B cell (primary cell): ENCODE results near the gene CASTOR1. TPM values are rescaled to one million over a fixed set of nuclear protein-coding genes. Genes with fewer than 3 reads are reported as not detected.

ENCODE experiments used
- ATAC-seq: fragments of 200-7000 bp; cut with Tn5 transposase; one replicate; pipeline ENCODE4 v1.10.0; 2021; ENCODE audit warnings: low read depth, mild to moderate bottlenecking, moderate number of reproducible peaks, moderate library complexity
- CTCF ChIA-PET: fragments of 350-600 bp; sonication (Branson Sonifier 250); formaldehyde crosslinking; loops from one replicate; lab custom pipeline; 2021; ENCODE audit warnings: antibody characterized with exemption, inconsistent platforms; lab: Charles Lee
- POLR2A ChIA-PET: fragments of 350-600 bp; sonication (Branson Sonifier 250); formaldehyde crosslinking; loops from one replicate; lab custom pipeline; 2021; ENCODE audit warnings: antibody characterized with exemption; lab: Charles Lee
- DNase-seq: peaks from one replicate; pipeline ENCODE4 v3.0.0; 2013
- H2AFZ ChIP-seq: 2 replicates; pipeline ENCODE4 v1.6.1; 2012; ENCODE audit warnings: mild to moderate bottlenecking, low read depth, low read length; ENCODE audit not compliant: insufficient read depth, poor library complexity, severe bottlenecking
- H3K27ac ChIP-seq, 2 donors: 1 replicate in 1 of 2; 2 replicates in 1 of 2; pipeline ENCODE4 v1.5.1; 2012 to 2013; ENCODE audit warnings: low read length in 2 of 2, mild to moderate bottlenecking in 2 of 2, moderate library complexity in 1 of 2
- H3K27me3 ChIP-seq, 4 experiments: fragments of 200-600 bp in 1 of 4; sonication (generic) in 1 of 4; replicated peaks in 1 of 4; 1 replicate in 2 of 4; 2 replicates in 2 of 4; pipeline versions ENCODE4 v1.6.1 to v1.7.0; 2013 to 2016; ENCODE audit warnings: low read length in 3 of 4, mild to moderate bottlenecking in 2 of 4, mixed read lengths in 1 of 4, moderate library complexity in 1 of 4; ENCODE audit not compliant: insufficient read depth in 4 of 4, control insufficient read depth in 3 of 4; ENCODE audit errors: control extremely low read depth in 1 of 4
- H3K36me3 ChIP-seq, 2 experiments: replicated peaks in 1 of 2; 1 replicate in 1 of 2; 2 replicates in 1 of 2; pipeline versions ENCODE4 v1.6.1 to v1.7.1; 2013; ENCODE audit warnings: low read length in 1 of 2; ENCODE audit not compliant: insufficient read depth in 2 of 2, control insufficient read depth in 1 of 2; ENCODE audit errors: control extremely low read depth in 1 of 2, extremely low read depth in 1 of 2
- H3K4me1 ChIP-seq, 2 donors: fragments of 200-600 bp in 1 of 2; sonication (generic) in 1 of 2; 1 replicate in 1 of 2; 2 replicates in 1 of 2; pipeline versions ENCODE4 v1.5.1 to v1.6.1; 2013 to 2017; ENCODE audit warnings: low read length in 2 of 2; ENCODE audit not compliant: control insufficient read depth in 2 of 2, insufficient read depth in 2 of 2
- H3K4me2 ChIP-seq: replicated peaks from 2 replicates; pipeline ENCODE3; 2012; ENCODE audit warnings: mild to moderate bottlenecking, low read depth, low read length; ENCODE audit not compliant: poor library complexity, severe bottlenecking
- H3K4me3 ChIP-seq, 5 experiments: fragments of 200-600 bp in 1 of 5; sonication (generic) in 1 of 5; 1 replicate in 3 of 5; 2 replicates in 2 of 5; pipeline versions ENCODE4 v1.5.1 to v1.7.0; 2011 to 2016; ENCODE audit warnings: low read length in 4 of 5, mild to moderate bottlenecking in 4 of 5, low read depth in 2 of 5, control low read depth in 1 of 5, moderate library complexity in 1 of 5; ENCODE audit not compliant: insufficient read depth in 1 of 5; ENCODE audit errors: control extremely low read depth in 1 of 5, extremely low read depth in 1 of 5
- H3K79me2 ChIP-seq: fragments of 200-600 bp; sonication (generic); one replicate; pipeline ENCODE4 v1.6.0; 2016; ENCODE audit warnings: low read length; ENCODE audit not compliant: control insufficient read depth, insufficient read depth
- H3K9ac ChIP-seq: fragments of 200-600 bp; sonication (generic); 2 replicates; pipeline ENCODE4 v1.6.1; 2017; ENCODE audit warnings: mild to moderate bottlenecking, low read length, moderate library complexity
- H3K9me3 ChIP-seq, 3 donors: one replicate each; pipeline versions ENCODE4 v1.6.1 to v1.7.1; 2013; ENCODE audit warnings: low read length in 2 of 3; ENCODE audit not compliant: control insufficient read depth in 2 of 3, insufficient read depth in 1 of 3; ENCODE audit errors: control extremely low read depth in 1 of 3
- H4K20me1 ChIP-seq: 2 replicates; pipeline ENCODE4 v1.6.0; 2012; ENCODE audit warnings: mild to moderate bottlenecking, low read length; ENCODE audit not compliant: insufficient read depth, control insufficient read depth, poor library complexity, severe bottlenecking
- H3K27ac Mint-ChIP-seq: one replicate; pipeline ENCODE4 v1.8.0; 2021; ENCODE audit warnings: mixed read lengths
- H3K27me3 Mint-ChIP-seq: one replicate; pipeline ENCODE4 v1.8.0; 2021; ENCODE audit warnings: mixed read lengths
- H3K4me1 Mint-ChIP-seq: one replicate; pipeline ENCODE4 v1.8.0; 2021; ENCODE audit warnings: mixed read lengths
- H3K4me3 Mint-ChIP-seq: one replicate; pipeline ENCODE4 v1.8.0; 2021; ENCODE audit warnings: mixed read lengths
- H3K9me3 Mint-ChIP-seq: one replicate; pipeline ENCODE4 v1.8.0; 2022; ENCODE audit warnings: mixed read lengths; ENCODE audit not compliant: insufficient read depth
- EZH2 ChIP-seq: IDR thresholded peaks from 2 replicates; pipeline ENCODE4 v1.6.1; 2012; ENCODE audit warnings: borderline replicate concordance, low read depth, mild to moderate bottlenecking, moderate library complexity, low read length; ENCODE audit not compliant: insufficient read depth, poor library complexity, severe bottlenecking
- WGBS: methylation state at CpG from one replicate; pipeline ENCODE4 v1.1.5; 2013; ENCODE audit warnings: missing lambda C conversion rate; ENCODE audit not compliant: insufficient coverage; 5-methylcytosine and 5-hydroxymethylcytosine counted together
- intact Hi-C: fragments of 100-400 bp; cut with micrococcal nuclease; formaldehyde crosslinking; loops from one replicate; pipeline ENCODE4 v1.10.0; 2022
- polyA plus RNA-seq: library from polyadenylated mRNA; depleted of rRNA; stranded (reverse); fragments of >200 nt; gene quantifications from 2 replicates; pipeline ENCODE4 v1.2.3, GENCODE V29; 2012
- total RNA-seq, 2 donors: library from RNA; stranded (reverse); fragments of 120-200 nt in 1 of 2; gene quantifications; 1 replicate in 1 of 2; 2 replicates in 1 of 2; pipeline versions ENCODE4 v1.2.3 to v1.2.4, GENCODE V29; 2013 to 2022
- TF ChIP-seq, protein P1 (sequence below): fragments of 200-600 bp; IDR thresholded peaks from one replicate; pipeline ENCODE4 v1.8.0; 2022; ENCODE audit warnings: antibody characterized with exemption, mild to moderate bottlenecking

Gene CASTOR1
- total and polyA plus RNA-seq, 2 donors (not counting 1 experiment from before 2014, with no cell fraction given): 16.3 to 18.4 TPM

DNA sequence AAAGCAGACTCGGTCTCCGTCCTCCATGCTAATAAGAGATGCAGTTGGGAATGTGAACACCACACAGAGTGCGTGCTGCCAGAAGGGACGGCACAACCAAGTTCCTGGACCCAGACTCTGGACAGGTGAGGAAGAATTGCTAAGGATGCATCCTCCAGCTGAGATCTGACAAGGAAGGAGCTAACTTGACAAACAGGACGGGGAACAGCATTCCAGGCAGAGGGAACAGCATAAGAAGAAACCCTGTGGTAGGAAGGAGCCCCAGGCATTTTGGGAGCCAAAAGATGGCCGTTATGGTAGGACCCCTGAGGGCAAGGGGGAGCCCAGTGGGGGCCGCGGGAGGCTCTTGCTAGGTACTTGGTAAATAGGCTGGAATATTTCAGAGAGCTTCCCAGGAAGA, 28.6 kb downstream of the CASTOR1 start:
- Histone ChIP-seq H3K4me1 (peaks cover 5 to 18% of the 10 kb centered on the region in 2 donors), H4K20me1 (no peaks in the 10 kb centered on the region), H3K4me2 (no peak overlapping the region), H2AFZ (no peak overlapping the region), H3K79me2 (no peaks in the 10 kb centered on the region), H3K27me3 (peaks cover 0 to 3% (median 0%) of the 10 kb centered on the region in 4 experiments), H3K9me3 (no peaks in the 10 kb centered on the region), H3K4me3 (no peak overlapping the region), H3K9ac (no peak overlapping the region), H3K36me3 (no peaks in the 10 kb centered on the region), H3K27ac (no peak overlapping the region)
- 95% methylated on average over 8 of the region's 8 CpGs for WGBS
- ChIA-PET CTCF (interaction anchor here (0.6 to 1.4 kb wide), 8 partner anchors 8 to 671 kb away, joined by 3 to 4 read pairs (median 4); partner anchors contain the start of gene SEC14L2), POLR2A (no interaction called here)
- Mint-ChIP-seq H3K27me3 (peaks cover 9% of the 10 kb centered on the region), H3K4me1 (peaks cover 12% of the 10 kb centered on the region), H3K4me3 (no peak overlapping the region), H3K9me3 (no peaks in the 10 kb centered on the region), H3K27ac (no peak overlapping the region)
- intact Hi-C loops: no loop called here
- TF ChIP-seq EZH2: no peak
- TF ChIP-seq, protein P1, sequence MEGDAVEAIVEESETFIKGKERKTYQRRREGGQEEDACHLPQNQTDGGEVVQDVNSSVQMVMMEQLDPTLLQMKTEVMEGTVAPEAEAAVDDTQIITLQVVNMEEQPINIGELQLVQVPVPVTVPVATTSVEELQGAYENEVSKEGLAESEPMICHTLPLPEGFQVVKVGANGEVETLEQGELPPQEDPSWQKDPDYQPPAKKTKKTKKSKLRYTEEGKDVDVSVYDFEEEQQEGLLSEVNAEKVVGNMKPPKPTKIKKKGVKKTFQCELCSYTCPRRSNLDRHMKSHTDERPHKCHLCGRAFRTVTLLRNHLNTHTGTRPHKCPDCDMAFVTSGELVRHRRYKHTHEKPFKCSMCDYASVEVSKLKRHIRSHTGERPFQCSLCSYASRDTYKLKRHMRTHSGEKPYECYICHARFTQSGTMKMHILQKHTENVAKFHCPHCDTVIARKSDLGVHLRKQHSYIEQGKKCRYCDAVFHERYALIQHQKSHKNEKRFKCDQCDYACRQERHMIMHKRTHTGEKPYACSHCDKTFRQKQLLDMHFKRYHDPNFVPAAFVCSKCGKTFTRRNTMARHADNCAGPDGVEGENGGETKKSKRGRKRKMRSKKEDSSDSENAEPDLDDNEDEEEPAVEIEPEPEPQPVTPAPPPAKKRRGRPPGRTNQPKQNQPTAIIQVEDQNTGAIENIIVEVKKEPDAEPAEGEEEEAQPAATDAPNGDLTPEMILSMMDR: no peak
- no peak for DNase-seq
- no peak for ATAC-seq

DNA sequence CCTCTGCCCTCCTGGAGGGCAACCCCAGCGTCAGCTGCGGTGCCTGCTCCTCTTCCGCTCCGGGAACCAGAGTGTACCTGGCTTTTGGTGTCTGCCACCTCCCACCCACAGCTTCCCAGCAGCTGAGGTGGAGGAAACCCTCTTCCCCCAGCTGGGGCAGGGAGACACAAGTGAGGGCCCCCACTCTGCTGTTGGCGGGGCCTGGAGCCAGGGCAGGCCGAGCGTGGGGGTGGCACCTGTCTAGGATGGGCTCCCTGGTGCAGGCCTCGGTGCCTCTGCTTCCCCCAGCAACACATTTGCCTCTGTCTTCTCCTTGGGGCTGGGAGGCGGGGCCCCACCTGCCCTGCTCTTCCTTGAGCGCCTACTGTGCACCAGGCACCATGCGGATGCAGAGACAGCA, 29.0 kb downstream of the CASTOR1 start:
- no peak for TF ChIP-seq EZH2
- TF ChIP-seq, protein P1: no peak
- CTCF ChIA-PET: interaction anchor here (1.0 to 1.4 kb wide), 5 partner anchors 9 to 152 kb away, joined by 3 to 4 read pairs (median 4); no protein-coding TSS in a partner anchor
- ATAC-seq: no peak
- Mint-ChIP-seq H3K4me1 (peaks cover 9% of the 10 kb centered on the region), H3K27ac (no peak overlapping the region), H3K4me3 (no peak overlapping the region), H3K9me3 (no peaks in the 10 kb centered on the region), H3K27me3 (peaks cover 9% of the 10 kb centered on the region)
- Histone ChIP-seq H3K9ac (no peak overlapping the region), H2AFZ (no peak overlapping the region), H3K4me3 (no peak overlapping the region), H3K4me2 (no peak overlapping the region), H3K9me3 (no peaks in the 10 kb centered on the region), H3K36me3 (no peaks in the 10 kb centered on the region), H4K20me1 (no peaks in the 10 kb centered on the region), H3K27ac (no peak overlapping the region), H3K79me2 (no peaks in the 10 kb centered on the region), H3K4me1 (peaks cover 5 to 14% of the 10 kb centered on the region in 2 donors), H3K27me3 (peaks cover 0 to 3% (median 0%) of the 10 kb centered on the region in 4 experiments)
- WGBS: 89% methylated on average over 11 of the region's 11 CpGs
- intact Hi-C loops: no loop called here
- no peak for DNase-seq
- POLR2A ChIA-PET: no interaction called here
